Left lung (tissue), 10 donors: ENCODE results near the gene ERC2. TPM values are rescaled to one million over a fixed set of nuclear protein-coding genes. Genes with fewer than 3 reads are reported as not detected.

Experiments used
- ATAC-seq: fragments of 200-7000 bp; cut with Tn5 transposase; one replicate; pipeline ENCODE4 v1.9.1; 2020; ENCODE audit warnings: moderate library complexity
- DNase-seq, 4 donors: peaks; one replicate each; pipeline ENCODE4 v3.0.0-alpha.2; 2013 to 2020
- H3K27ac ChIP-seq, 2 donors: fragments of 200-600 bp; sonication (generic) in 1 of 2; one replicate each; pipeline versions ENCODE4 v1.5.0 to v1.8.0; 2020 to 2021
- H3K27me3 ChIP-seq, 2 donors: fragments of 200-600 bp; sonication (generic) in 1 of 2; one replicate each; pipeline versions ENCODE4 v1.5.0 to v1.8.0; 2020 to 2021
- H3K36me3 ChIP-seq, 2 donors: fragments of 200-600 bp; sonication (generic) in 1 of 2; one replicate each; pipeline versions ENCODE4 v1.5.0 to v1.8.0; 2020 to 2021
- H3K4me1 ChIP-seq, 2 donors: fragments of 200-600 bp; one replicate each; pipeline ENCODE4 v1.8.0; 2021
- H3K4me3 ChIP-seq, 2 donors: fragments of 200-600 bp; sonication (generic) in 1 of 2; one replicate each; pipeline versions ENCODE4 v1.5.0 to v1.8.0; 2020 to 2021; ENCODE audit warnings: mild to moderate bottlenecking in 1 of 2
- H3K9me3 ChIP-seq, 2 donors: fragments of 200-600 bp; sonication (generic) in 1 of 2; one replicate each; pipeline versions ENCODE4 v1.5.0 to v1.8.0; 2020 to 2021
- CTCF ChIP-seq, 2 donors: fragments of 200-600 bp; sonication (generic) in 1 of 2; IDR thresholded peaks; one replicate each; pipeline versions ENCODE4 v1.5.0 to v1.8.0; 2021; ENCODE audit warnings: antibody characterized with exemption in 2 of 2
- intact Hi-C, 2 donors: fragments of 100-400 bp; cut with DNase I; formaldehyde crosslinking; loops; one replicate each; pipeline versions ENCODE4 v1.11.2 to v1.14.2; 2022
- polyA plus RNA-seq, 6 donors: library from polyadenylated mRNA; unstranded; fragments of 120-200 nt; gene quantifications; one replicate each; pipeline ENCODE4 v1.2.1, GENCODE V29; 2013; ENCODE audit not compliant: insufficient read length in 6 of 6
- total RNA-seq, 2 donors: library from RNA; stranded (reverse); fragmentation: NEBNext Ultra II Directional; extraction: Animal tissue kit (Norgen Biotek cat#: 25700); gene quantifications; one replicate each; pipeline ENCODE4 v1.2.1, GENCODE V29; 2021
- donor health status: DM: no; HTN: yes; CAD: no.
- donor health status: DM: no; HTN: no; CAD: no.

Gene ERC2
- total and polyA plus RNA-seq, 8 donors = 1.6 to 3.3 (median 2.1) TPM

GRCh38 chr3:55664387-55664786 is 803.9 kb downstream of the ERC2 start:
- no peaks in the 10 kb centered on the region for H3K27me3 ChIP-seq
- H3K4me3 ChIP-seq = no peak overlapping the region
- no peaks in the 10 kb centered on the region for H3K36me3 ChIP-seq
- no peak for TF ChIP-seq CTCF (IDR thresholded peaks at IDR 0.05)
- H3K4me1 ChIP-seq = no peaks in the 10 kb centered on the region
- intact Hi-C loops = no loop called here
- H3K9me3 ChIP-seq = no peaks in the 10 kb centered on the region
- ATAC-seq (no peak), DNase-seq (no peak)
- no peak overlapping the region for H3K27ac ChIP-seq

- DNase-seq (no peak), ATAC-seq (no peak)
- H3K36me3 ChIP-seq = no peaks in the 10 kb centered on the region
- no peak overlapping the region for H3K27ac ChIP-seq
- TF ChIP-seq CTCF (IDR thresholded peaks at IDR 0.05) = no peak
- intact Hi-C loops = no loop called here
- H3K4me3 ChIP-seq = no peak overlapping the region
- H3K27me3 ChIP-seq = no peaks in the 10 kb centered on the region
- H3K9me3 ChIP-seq = no peaks in the 10 kb centered on the region
- no peaks in the 10 kb centered on the region for H3K4me1 ChIP-seq
Measured at GRCh38 chr3:55662683-55663082, 805.6 kb downstream of the ERC2 start.

GRCh38 chr3:55661571-55661970 is 806.7 kb downstream of the ERC2 start:
- Histone ChIP-seq H3K4me3 (no peak overlapping the region), H3K27ac (no peak overlapping the region), H3K4me1 (no peaks in the 10 kb centered on the region), H3K27me3 (no peaks in the 10 kb centered on the region), H3K9me3 (no peaks in the 10 kb centered on the region), H3K36me3 (no peaks in the 10 kb centered on the region)
- no peak for TF ChIP-seq CTCF (IDR thresholded peaks at IDR 0.05)
- intact Hi-C loops = no loop called here
- DNase-seq = no peak
- no peak for ATAC-seq

GRCh38 chr3:55661141-55661540 is 807.1 kb downstream of the ERC2 start:
- TF ChIP-seq CTCF (IDR thresholded peaks at IDR 0.05) = no peak
- no peaks in the 10 kb centered on the region for H3K36me3 ChIP-seq
- intact Hi-C loops = no loop called here
- no peak overlapping the region for H3K27ac ChIP-seq
- H3K9me3 ChIP-seq = no peaks in the 10 kb centered on the region
- ATAC-seq = no peak
- H3K4me1 ChIP-seq = no peaks in the 10 kb centered on the region
- no peak overlapping the region for H3K4me3 ChIP-seq
- no peaks in the 10 kb centered on the region for H3K27me3 ChIP-seq
- no peak for DNase-seq

- H3K9me3 ChIP-seq = no peaks in the 10 kb centered on the region
- intact Hi-C loops = no loop called here
- no peaks in the 10 kb centered on the region for H3K4me1 ChIP-seq
- no peak for TF ChIP-seq CTCF (IDR thresholded peaks at IDR 0.05)
- H3K27ac ChIP-seq = no peak overlapping the region
- DNase-seq = no peak
- no peaks in the 10 kb centered on the region for H3K36me3 ChIP-seq
- H3K4me3 ChIP-seq = no peak overlapping the region
- no peaks in the 10 kb centered on the region for H3K27me3 ChIP-seq
- no peak for ATAC-seq
Measured at GRCh38 chr3:55660642-55661041, 807.6 kb downstream of the ERC2 start.
